Measurements from ENCODE around the gene FLT1.
A peak's percentile ranks its signal among the peaks of the same experiment; 100 is the strongest.

The FLT1 gene

GRCh38 chr13:28340272-28340793, 154.6 kb downstream of the FLT1 start:
- no peak for DNase-seq

GRCh38 chr13:28339419-28339818, 155.5 kb downstream of the FLT1 start:
- no peak for DNase-seq

GRCh38 chr13:28338742-28339141, 156.2 kb downstream of the FLT1 start:
- DNase-seq = no peak

GRCh38 chr13:28338006-28338574, 156.8 kb downstream of the FLT1 start:
- DNase-seq = no peak

- DNase-seq = no peak
Measured at GRCh38 chr13:28337166-28338005, 157.5 kb downstream of the FLT1 start.

- no peak for DNase-seq
Measured at GRCh38 chr13:28336193-28336657, 158.7 kb downstream of the FLT1 start.

GRCh38 chr13:28333204-28333881, 161.6 kb downstream of the FLT1 start:
- no peak for DNase-seq

- peak; percentile 77 to 92 (median 83) for DNase-seq
Measured at GRCh38 chr13:28329395-28330158, 165.4 kb downstream of the FLT1 start.

- DNase-seq = no peak
Measured at GRCh38 chr13:28328271-28328607, 166.7 kb downstream of the FLT1 start.

- no peak for DNase-seq
Measured at GRCh38 chr13:28327373-28328270, 167.3 kb downstream of the FLT1 start.

- DNase-seq = no peak
Measured at GRCh38 chr13:28326056-28326455, 168.9 kb downstream of the FLT1 start.

GRCh38 chr13:28325022-28325421, 169.9 kb downstream of the FLT1 start:
- DNase-seq = no peak

GRCh38 chr13:28324181-28324789, 170.6 kb downstream of the FLT1 start:
- DNase-seq = peak; percentile 80 to 90 (median 84)

GRCh38 chr13:28322256-28322905, 172.5 kb downstream of the FLT1 start:
- no peak for DNase-seq

GRCh38 chr13:28321756-28322155, 173.2 kb downstream of the FLT1 start:
- no peak for DNase-seq

GRCh38 chr13:28320884-28321574, 173.9 kb downstream of the FLT1 start:
- DNase-seq = no peak

- no peak for DNase-seq
Measured at GRCh38 chr13:28320209-28320608, 174.7 kb downstream of the FLT1 start.

- DNase-seq = no peak
Measured at GRCh38 chr13:28319528-28319927, 175.4 kb downstream of the FLT1 start.

GRCh38 chr13:28318496-28318895, 176.4 kb downstream of the FLT1 start:
- DNase-seq = no peak

GRCh38 chr13:28316836-28317235, 178.1 kb downstream of the FLT1 start:
- DNase-seq = peak; percentile 56 to 84 (median 64)

Data from suppressor macrophage (primary cell).